Fibroblast of villous mesenchyme (primary cell): ENCODE results near the gene RGS9. TPM values are rescaled to one million over a fixed set of nuclear protein-coding genes. Genes with fewer than 3 reads are reported as not detected.

Experiments
- DNase-seq: peaks from one replicate; pipeline ENCODE4 v3.0.0-alpha.2; 2010; ENCODE audit warnings: low read depth
- H3K4me3 ChIP-seq: 2 replicates; pipeline ENCODE4 v1.5.1; 2011; ENCODE audit warnings: low read depth, mild to moderate bottlenecking, low read length
- CTCF ChIP-seq: IDR thresholded peaks from 2 replicates; pipeline ENCODE4 v1.5.1; 2012; ENCODE audit warnings: low read depth, mild to moderate bottlenecking, low read length; ENCODE audit not compliant: insufficient read depth
- total RNA-seq: library from RNA; depleted of rRNA; stranded (reverse); fragments of >200 nt; gene quantifications from 2 replicates; pipeline ENCODE4 v1.2.3, GENCODE V29; 2012

Gene RGS9
- total RNA-seq, 1 donor, result 2.2 TPM

- TF ChIP-seq CTCF, result no peak
- no peak overlapping the region for H3K4me3 ChIP-seq
- DNase-seq, result peak; percentile 42
These were observed 53.4 kb downstream of the RGS9 start for GRCh38 chr17:65190467-65191097.

- no peak overlapping the region for H3K4me3 ChIP-seq
- no peak for TF ChIP-seq CTCF
- peak; percentile 73 for DNase-seq
These were observed 54.9 kb downstream of the RGS9 start for GRCh38 chr17:65191811-65192740.

- H3K4me3 ChIP-seq, result no peak overlapping the region
- no peak for DNase-seq
- TF ChIP-seq CTCF, result no peak
These were observed 56.1 kb downstream of the RGS9 start for GRCh38 chr17:65193305-65193704.

GRCh38 chr17:65193716-65194293 is 56.6 kb downstream of the RGS9 start:
- no peak overlapping the region for H3K4me3 ChIP-seq
- no peak for DNase-seq
- no peak for TF ChIP-seq CTCF

- no peak for DNase-seq
- TF ChIP-seq CTCF, result no peak
- no peak overlapping the region for H3K4me3 ChIP-seq
These were observed 57.6 kb downstream of the RGS9 start for GRCh38 chr17:65194670-65195334.

GRCh38 chr17:65195716-65196115 is 58.5 kb downstream of the RGS9 start:
- TF ChIP-seq CTCF, result no peak
- no peak for DNase-seq
- H3K4me3 ChIP-seq, result no peak overlapping the region
